ENCODE results near the gene CPNE6.

Gene CPNE6

GRCh38 chr14:24054646-24055045 lies 16.7 kb upstream of the CPNE6 start:
- DNase-seq (ENCODE audit: low read depth): no peak

GRCh38 chr14:24055971-24056799 lies 15.2 kb upstream of the CPNE6 start:
- DNase-seq (ENCODE audit: low read depth): no peak

- DNase-seq (ENCODE audit: low read depth): no peak
Measured at GRCh38 chr14:24056800-24057184, 14.6 kb upstream of the CPNE6 start.

GRCh38 chr14:24057271-24057670 lies 14.1 kb upstream of the CPNE6 start:
- no peak for DNase-seq (ENCODE audit: low read depth)

GRCh38 chr14:24057867-24058259 lies 13.5 kb upstream of the CPNE6 start:
- no peak for DNase-seq (ENCODE audit: low read depth)

- DNase-seq (ENCODE audit: low read depth): no peak
Measured at GRCh38 chr14:24058260-24058950, 13.0 kb upstream of the CPNE6 start.

- DNase-seq (ENCODE audit: low read depth): no peak
Measured at GRCh38 chr14:24058951-24059475, 12.3 kb upstream of the CPNE6 start.

GRCh38 chr14:24059841-24060388 lies 11.4 kb upstream of the CPNE6 start:
- DNase-seq (ENCODE audit: low read depth): no peak

GRCh38 chr14:24060443-24060842 lies 10.9 kb upstream of the CPNE6 start:
- no peak for DNase-seq (ENCODE audit: low read depth)

- no peak for DNase-seq (ENCODE audit: low read depth)
Measured at GRCh38 chr14:24060984-24061913, 10.1 kb upstream of the CPNE6 start.

- no peak for DNase-seq (ENCODE audit: low read depth)
Measured at GRCh38 chr14:24062216-24062980, 9.0 kb upstream of the CPNE6 start.

GRCh38 chr14:24063263-24063836 lies 8.0 kb upstream of the CPNE6 start:
- no peak for DNase-seq (ENCODE audit: low read depth)

GRCh38 chr14:24064091-24064795 lies 7.1 kb upstream of the CPNE6 start:
- DNase-seq (ENCODE audit: low read depth): no peak

- DNase-seq (ENCODE audit: low read depth): no peak
Measured at GRCh38 chr14:24064856-24065255, 6.5 kb upstream of the CPNE6 start.

- DNase-seq (ENCODE audit: low read depth): no peak
Measured at GRCh38 chr14:24065408-24065807, 6.0 kb upstream of the CPNE6 start.

GRCh38 chr14:24066496-24067132 lies 4.7 kb upstream of the CPNE6 start:
- DNase-seq (ENCODE audit: low read depth): no peak

- no peak for DNase-seq (ENCODE audit: low read depth)
Measured at GRCh38 chr14:24067133-24068082, 4.0 kb upstream of the CPNE6 start.

GRCh38 chr14:24068711-24069410 lies 2.5 kb upstream of the CPNE6 start:
- no peak for DNase-seq (ENCODE audit: low read depth)
